ENCODE data around the gene NAT9. TPM values are rescaled to one million over a fixed set of nuclear protein-coding genes. Genes with fewer than 3 reads are reported as not detected.

Gene NAT9
- total and polyA plus RNA-seq, 2 experiments from 2014 or later = 37.3 to 37.5 TPM

GRCh38 chr17:74800531-74800930 lies 24.4 kb upstream of the NAT9 start:
- peaks cover 3% of the 10 kb centered on the region; the same call in 1 of the 2 replicates for H3K36me3 ChIP-seq (ENCODE audit: insufficient read depth)
- Mint-ChIP-seq H3K4me1 (no peaks in the 10 kb centered on the region), H3K27me3 (ENCODE audit: insufficient read depth, low read depth, poor library complexity) (peaks cover 6% of the 10 kb centered on the region), H3K27ac (no peak overlapping the region), H3K36me3 (ENCODE audit: low read depth) (peaks cover 32% of the 10 kb centered on the region), H3K4me3 (no peak overlapping the region), H3K9me3 (no peaks in the 10 kb centered on the region)
- ATAC-seq = no peak
- H4K20me1 ChIP-seq (replicated peaks; ENCODE audit: insufficient read depth) = peaks cover 12% of the 10 kb centered on the region
- H3K4me3 ChIP-seq = no peak overlapping the region
- no peaks in the 10 kb centered on the region for H3F3A ChIP-seq (replicated peaks; ENCODE audit: low read depth)
- no peak overlapping the region for H3K27ac ChIP-seq (ENCODE audit: low read depth)
- H3K4me1 ChIP-seq (ENCODE audit: insufficient read depth) = no peaks in the 10 kb centered on the region
- H3K79me2 ChIP-seq (replicated peaks; ENCODE audit: insufficient read depth) = no peaks in the 10 kb centered on the region
- no peak overlapping the region for H3K4me2 ChIP-seq
- H2AFZ ChIP-seq = no peak overlapping the region
- no peaks in the 10 kb centered on the region for H3K27me3 ChIP-seq (ENCODE audit: insufficient read depth)
- no peaks in the 10 kb centered on the region for H3K9me2 ChIP-seq (ENCODE audit: insufficient read depth)
- DNase-seq (ENCODE audit: low spot score) = no peak
- TF ChIP-seq, protein P1, sequence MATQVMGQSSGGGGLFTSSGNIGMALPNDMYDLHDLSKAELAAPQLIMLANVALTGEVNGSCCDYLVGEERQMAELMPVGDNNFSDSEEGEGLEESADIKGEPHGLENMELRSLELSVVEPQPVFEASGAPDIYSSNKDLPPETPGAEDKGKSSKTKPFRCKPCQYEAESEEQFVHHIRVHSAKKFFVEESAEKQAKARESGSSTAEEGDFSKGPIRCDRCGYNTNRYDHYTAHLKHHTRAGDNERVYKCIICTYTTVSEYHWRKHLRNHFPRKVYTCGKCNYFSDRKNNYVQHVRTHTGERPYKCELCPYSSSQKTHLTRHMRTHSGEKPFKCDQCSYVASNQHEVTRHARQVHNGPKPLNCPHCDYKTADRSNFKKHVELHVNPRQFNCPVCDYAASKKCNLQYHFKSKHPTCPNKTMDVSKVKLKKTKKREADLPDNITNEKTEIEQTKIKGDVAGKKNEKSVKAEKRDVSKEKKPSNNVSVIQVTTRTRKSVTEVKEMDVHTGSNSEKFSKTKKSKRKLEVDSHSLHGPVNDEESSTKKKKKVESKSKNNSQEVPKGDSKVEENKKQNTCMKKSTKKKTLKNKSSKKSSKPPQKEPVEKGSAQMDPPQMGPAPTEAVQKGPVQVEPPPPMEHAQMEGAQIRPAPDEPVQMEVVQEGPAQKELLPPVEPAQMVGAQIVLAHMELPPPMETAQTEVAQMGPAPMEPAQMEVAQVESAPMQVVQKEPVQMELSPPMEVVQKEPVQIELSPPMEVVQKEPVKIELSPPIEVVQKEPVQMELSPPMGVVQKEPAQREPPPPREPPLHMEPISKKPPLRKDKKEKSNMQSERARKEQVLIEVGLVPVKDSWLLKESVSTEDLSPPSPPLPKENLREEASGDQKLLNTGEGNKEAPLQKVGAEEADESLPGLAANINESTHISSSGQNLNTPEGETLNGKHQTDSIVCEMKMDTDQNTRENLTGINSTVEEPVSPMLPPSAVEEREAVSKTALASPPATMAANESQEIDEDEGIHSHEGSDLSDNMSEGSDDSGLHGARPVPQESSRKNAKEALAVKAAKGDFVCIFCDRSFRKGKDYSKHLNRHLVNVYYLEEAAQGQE (IDR thresholded peaks at IDR 0.05; ENCODE audit: unreplicated experiment) = no peak
- TF ChIP-seq EZH2phosphoT487 (IDR thresholded peaks at IDR 0.05; ENCODE audit: unreplicated experiment) = no peak
- TF ChIP-seq NANOG (IDR thresholded peaks at IDR 0.05; ENCODE audit: borderline replicate concordance) = no peak
- TF ChIP-seq STAT1 (IDR thresholded peaks at IDR 0.05; ENCODE audit: unreplicated experiment) = no peak
- no peak for TF ChIP-seq ZNF331 (CRISPR knock-in tag; IDR thresholded peaks at IDR 0.05; ENCODE audit: low read depth)
- no peak for TF ChIP-seq ZNF114 (CRISPR knock-in tag; IDR thresholded peaks at IDR 0.05)
- TF ChIP-seq POLR2AphosphoS5 (IDR thresholded peaks at IDR 0.05; ENCODE audit: low read depth) = no peak
- no peak for TF ChIP-seq CTCF (conservative IDR thresholded peaks at IDR 0.05; ENCODE audit: low read depth in 2 of 2)
- TF ChIP-seq JUNB (IDR thresholded peaks at IDR 0.05; ENCODE audit: unreplicated experiment) = no peak

- H3K4me2 ChIP-seq = no peak overlapping the region
- Mint-ChIP-seq H3K27me3 (ENCODE audit: insufficient read depth, low read depth, poor library complexity) (peaks cover 6% of the 10 kb centered on the region), H3K36me3 (ENCODE audit: low read depth) (peaks cover 40% of the 10 kb centered on the region), H3K4me1 (no peaks in the 10 kb centered on the region), H3K27ac (no peak overlapping the region), H3K4me3 (no peak overlapping the region), H3K9me3 (no peaks in the 10 kb centered on the region)
- H3K4me1 ChIP-seq (ENCODE audit: insufficient read depth) = no peaks in the 10 kb centered on the region
- H3K9me2 ChIP-seq (ENCODE audit: insufficient read depth) = no peaks in the 10 kb centered on the region
- H3K36me3 ChIP-seq (ENCODE audit: insufficient read depth) = peaks cover 3% of the 10 kb centered on the region; the same call in 1 of the 2 replicates
- H2AFZ ChIP-seq = no peak overlapping the region
- H3K27me3 ChIP-seq (ENCODE audit: insufficient read depth) = no peaks in the 10 kb centered on the region
- H3K4me3 ChIP-seq = no peak overlapping the region
- ATAC-seq = no peak
- H3K79me2 ChIP-seq (replicated peaks; ENCODE audit: insufficient read depth) = no peaks in the 10 kb centered on the region
- peaks cover 12% of the 10 kb centered on the region for H4K20me1 ChIP-seq (replicated peaks; ENCODE audit: insufficient read depth)
- H3K27ac ChIP-seq (ENCODE audit: low read depth) = no peak overlapping the region
- no peak for DNase-seq (ENCODE audit: low spot score)
- H3F3A ChIP-seq (replicated peaks; ENCODE audit: low read depth) = no peaks in the 10 kb centered on the region
- TF ChIP-seq ZNF331 (CRISPR knock-in tag; IDR thresholded peaks at IDR 0.05; ENCODE audit: low read depth) = no peak
- TF ChIP-seq ZNF462 (CRISPR knock-in tag; IDR thresholded peaks at IDR 0.05) = no peak
- TF ChIP-seq STAT1 (IDR thresholded peaks at IDR 0.05; ENCODE audit: unreplicated experiment) = no peak
- TF ChIP-seq NANOG (IDR thresholded peaks at IDR 0.05; ENCODE audit: borderline replicate concordance) = no peak
- TF ChIP-seq JUNB (IDR thresholded peaks at IDR 0.05; ENCODE audit: unreplicated experiment) = no peak
- TF ChIP-seq EZH2 (IDR thresholded peaks at IDR 0.05; ENCODE audit: low read depth, unreplicated experiment) = no peak
Measured at GRCh38 chr17:74799097-74799496, 23.0 kb upstream of the NAT9 start.
